ENCODE results near the gene LMF1.

LMF1 gene

GRCh38 chr16:931171-931570 is 39.6 kb downstream of the LMF1 start:
- no peak for DNase-seq (ENCODE audit: low read depth in 1 of 2, low spot score in 1 of 2)

- DNase-seq (ENCODE audit: low read depth in 1 of 2, low spot score in 1 of 2): no peak
Measured at GRCh38 chr16:930511-930910, 40.3 kb downstream of the LMF1 start.

DNA sequence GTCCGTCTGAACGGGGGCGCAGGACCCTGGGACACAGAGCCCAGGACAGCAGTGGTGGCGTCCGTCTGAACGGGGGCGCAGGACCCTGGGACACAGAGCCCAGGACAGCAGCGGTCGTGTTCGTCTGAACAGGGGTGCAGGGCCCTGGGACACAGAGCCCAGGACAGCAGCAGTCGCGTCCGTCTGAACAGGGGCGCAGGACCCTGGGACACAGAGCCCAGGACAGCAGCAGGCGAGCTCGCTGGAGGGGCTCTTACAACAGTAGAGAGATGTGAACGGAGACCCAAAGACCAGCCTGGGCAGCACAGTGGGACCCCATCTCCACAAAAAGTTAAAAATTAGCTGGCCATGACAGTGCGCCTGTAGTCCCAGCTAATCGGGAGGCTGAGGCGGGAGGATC is 40.7 kb downstream of the LMF1 start:
- DNase-seq (ENCODE audit: low read depth in 1 of 2, low spot score in 1 of 2): no peak

DNA sequence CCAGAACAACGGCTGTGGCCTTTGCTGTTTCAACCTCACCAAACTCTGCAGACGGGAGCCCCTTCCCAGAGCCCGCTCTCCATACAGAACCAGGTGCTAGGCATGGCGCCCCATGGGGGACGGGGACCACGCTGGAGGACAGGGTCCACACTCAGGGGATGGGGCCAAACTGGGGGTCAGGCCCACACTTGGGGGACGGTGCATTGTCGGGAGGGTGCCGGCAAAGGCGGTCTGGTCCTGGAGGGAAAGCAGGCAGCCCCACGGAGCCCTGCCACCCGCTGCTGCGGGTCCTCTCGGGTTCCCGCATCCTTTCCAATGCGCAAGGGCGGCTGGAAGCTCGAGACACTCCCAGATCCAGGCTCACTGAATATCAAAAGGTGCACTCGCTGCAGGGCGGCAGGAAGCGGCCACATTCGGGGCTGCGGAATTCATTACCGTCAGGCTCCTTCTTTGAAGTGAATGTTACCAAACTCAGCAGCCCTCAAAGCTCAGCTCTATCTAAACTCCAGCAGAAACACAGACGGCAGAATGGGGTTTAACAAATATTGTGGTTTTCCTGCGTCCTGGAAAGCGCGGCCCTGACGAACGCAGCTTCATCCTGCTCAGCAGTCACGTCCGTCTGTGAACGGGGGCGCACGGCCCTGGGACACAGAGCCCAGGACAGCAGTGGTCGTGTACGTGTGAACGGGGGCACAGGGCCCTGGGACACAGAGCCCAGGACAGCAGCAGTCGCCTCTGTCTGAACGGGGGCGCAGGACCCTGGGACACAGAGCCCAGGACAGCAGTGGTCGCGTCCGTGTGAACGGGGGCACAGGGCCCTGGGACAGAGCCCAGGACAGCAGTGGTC is 41.3 kb downstream of the LMF1 start:
- no peak for DNase-seq (ENCODE audit: low read depth in 1 of 2, low spot score in 1 of 2)

- DNase-seq (ENCODE audit: low read depth in 1 of 2, low spot score in 1 of 2): no peak
Measured at GRCh38 chr16:928526-928925, 42.3 kb downstream of the LMF1 start.

DNA sequence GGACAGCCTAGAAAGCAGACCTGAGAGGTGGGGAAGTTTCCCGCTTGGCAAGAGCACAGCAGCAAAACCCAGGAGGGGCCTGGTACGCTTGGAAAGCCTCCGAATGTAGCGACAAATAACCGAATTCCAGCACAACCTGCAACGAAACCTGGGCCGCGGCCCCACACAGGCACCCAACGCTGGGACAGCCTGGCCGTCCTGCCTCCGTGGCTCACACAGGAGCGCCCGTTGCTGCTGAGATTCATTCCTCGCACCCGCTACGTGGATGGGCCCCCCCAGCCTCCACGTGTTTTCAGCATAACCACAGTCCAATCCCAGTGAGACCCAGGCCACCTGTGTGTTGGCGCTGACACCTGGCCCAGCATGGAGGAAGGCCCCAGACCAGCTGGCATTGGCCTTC is 42.9 kb downstream of the LMF1 start:
- DNase-seq (ENCODE audit: low read depth in 1 of 2, low spot score in 1 of 2): no peak

DNA sequence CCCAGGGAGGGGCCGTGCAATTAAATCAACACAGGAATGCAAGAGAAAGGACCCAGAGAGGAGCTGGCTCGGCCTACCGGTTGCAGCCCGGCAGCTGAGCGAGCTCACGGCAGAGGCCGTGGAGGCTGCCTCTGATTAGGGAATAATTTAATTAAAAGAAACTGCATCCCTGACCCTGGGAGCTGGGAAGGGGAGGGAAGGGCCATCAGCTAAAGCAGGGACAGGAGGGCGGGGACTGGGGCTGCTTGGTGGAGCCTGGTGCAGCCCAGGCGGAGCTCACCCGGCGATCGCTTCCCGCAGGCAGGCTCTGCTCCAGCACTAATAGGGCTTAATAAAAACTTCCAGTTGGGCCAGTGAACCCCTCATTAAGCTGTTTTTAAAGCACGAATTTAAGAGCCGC is 43.4 kb downstream of the LMF1 start:
- no peak for DNase-seq (ENCODE audit: low read depth in 1 of 2, low spot score in 1 of 2)

DNA sequence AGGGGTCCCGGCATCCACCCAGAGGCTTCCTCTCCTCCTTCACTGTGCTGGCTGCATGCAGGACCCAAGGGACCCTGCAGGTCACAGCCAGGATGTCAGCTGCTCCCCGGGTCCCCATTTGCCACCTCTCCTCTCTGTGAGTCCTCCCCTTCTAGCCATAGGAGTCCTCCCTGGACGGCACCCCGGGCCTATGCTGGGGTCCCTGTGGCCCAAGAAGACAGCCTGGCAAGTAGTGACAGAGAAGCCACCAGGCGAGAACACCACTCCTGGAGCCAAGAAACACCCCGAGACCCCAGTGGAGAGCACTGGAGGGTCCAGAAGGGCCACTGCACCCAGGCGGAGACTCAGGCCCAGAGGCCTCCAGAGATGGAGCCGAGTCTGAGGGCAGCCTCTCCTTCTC is 44.1 kb downstream of the LMF1 start:
- no peak for DNase-seq (ENCODE audit: low read depth in 1 of 2, low spot score in 1 of 2)

DNA sequence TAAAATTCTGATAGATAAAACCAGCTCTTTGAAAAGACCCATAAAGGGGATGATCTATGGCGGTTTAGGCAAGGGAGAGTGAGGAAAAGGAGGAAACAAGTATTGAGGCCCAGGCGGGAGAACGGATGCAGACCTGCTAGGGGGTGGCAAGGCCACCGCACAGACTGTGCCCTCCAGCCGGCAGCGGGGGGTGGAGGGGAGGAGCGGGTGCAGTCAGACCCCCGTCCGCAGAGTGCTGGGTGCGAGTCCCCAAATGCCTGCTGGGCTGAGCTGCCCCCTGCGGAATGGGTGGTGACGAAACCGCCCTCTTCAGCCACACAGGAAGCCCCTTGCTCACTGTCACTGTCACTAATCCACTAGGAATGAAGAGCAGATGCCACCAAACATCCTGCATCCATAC is 46.0 kb downstream of the LMF1 start:
- no peak for DNase-seq (ENCODE audit: low read depth in 1 of 2, low spot score in 1 of 2)

DNA sequence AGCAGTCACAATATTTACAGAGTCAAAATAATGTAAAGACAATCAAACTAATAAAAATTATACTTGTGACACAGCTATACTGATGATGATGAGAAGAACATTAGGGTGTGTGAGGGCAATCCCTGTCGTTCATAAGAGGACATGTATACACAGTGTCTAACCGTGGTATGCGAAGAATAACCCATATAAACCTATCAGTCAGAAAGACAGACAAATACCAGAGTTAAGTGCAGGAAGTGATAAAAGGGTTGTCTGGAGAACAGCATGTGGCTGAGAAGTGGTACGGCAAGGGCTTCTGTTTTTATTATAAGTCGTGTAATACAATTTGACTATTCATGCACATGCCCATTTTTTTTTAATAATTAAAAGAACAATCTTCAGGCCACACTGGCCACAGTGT is 46.7 kb downstream of the LMF1 start:
- DNase-seq (ENCODE audit: low read depth in 1 of 2, low spot score in 1 of 2): no peak

DNA sequence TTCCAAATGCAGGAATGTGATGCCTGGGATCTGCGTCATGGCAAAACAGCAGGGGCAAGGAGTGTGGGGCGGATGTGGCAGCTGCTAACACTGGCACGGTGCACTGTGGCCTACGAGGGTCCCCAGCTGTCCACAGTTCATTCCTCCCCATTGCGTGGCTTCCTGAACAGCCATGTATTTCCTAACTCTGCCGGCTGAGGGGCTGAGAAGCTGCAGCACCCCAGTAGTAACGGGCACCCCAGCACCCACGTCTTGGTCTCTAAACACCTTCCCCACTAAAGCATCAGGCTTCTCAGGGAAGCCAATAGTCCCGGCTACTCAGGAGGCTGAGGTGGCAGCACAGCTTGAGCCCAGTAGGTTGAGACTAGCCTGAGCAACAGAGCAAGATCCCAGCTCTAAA is 47.6 kb downstream of the LMF1 start:
- no peak for DNase-seq (ENCODE audit: low read depth in 1 of 2, low spot score in 1 of 2)

- DNase-seq (ENCODE audit: low read depth in 1 of 2, low spot score in 1 of 2): no peak
Measured at GRCh38 chr16:922051-922450, 48.7 kb downstream of the LMF1 start.

DNA sequence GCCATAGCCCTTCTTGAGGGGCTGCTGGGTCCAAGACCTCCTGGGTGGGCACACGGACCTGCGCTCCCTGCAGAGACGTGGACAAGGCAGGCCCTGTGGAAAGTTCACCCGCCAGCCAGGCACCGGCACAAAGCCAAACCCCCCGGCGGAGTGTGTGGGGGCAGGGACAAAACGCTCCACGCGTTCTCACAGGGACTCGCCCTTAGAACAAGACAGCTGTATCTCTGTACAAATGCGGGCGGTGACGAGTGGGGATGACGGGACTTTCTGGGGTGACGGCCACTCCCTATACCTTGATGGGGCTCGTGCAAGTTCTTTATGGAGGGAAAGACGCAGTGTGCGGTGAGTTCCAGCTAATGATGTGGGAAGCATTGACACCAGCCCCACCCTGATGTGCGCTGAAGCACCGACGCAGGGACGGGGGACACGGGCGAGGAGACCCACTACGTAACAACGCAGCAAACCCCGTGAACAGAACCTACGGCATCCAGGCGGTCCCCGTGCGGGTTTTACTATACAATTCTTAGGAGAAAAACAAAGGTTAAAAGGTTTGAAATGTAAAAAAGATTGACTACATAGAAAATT is 49.4 kb downstream of the LMF1 start:
- no peak for DNase-seq (ENCODE audit: low read depth in 1 of 2, low spot score in 1 of 2)

DNA sequence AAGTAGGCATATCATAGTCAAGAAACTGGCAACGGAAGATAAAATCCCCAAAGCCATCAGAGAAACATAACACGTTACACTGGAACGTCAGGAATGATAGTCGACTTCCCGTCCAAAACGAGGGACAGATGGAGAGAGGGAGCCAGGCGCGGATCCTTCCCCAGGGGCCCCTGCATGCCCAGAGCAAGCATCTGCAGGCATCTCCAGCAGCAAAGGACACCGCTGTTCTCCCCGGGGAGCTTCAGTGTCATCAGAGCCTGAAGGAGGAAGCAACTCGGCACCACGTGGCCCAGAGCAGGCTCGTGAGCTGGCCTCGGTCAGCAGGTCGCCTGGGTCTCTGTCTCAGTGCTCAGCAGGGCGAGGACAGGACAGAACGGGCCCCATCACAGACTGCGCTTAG is 50.1 kb downstream of the LMF1 start:
- no peak for DNase-seq (ENCODE audit: low read depth in 1 of 2, low spot score in 1 of 2)

- no peak for DNase-seq (ENCODE audit: low read depth in 1 of 2, low spot score in 1 of 2)
Measured at GRCh38 chr16:920051-920681, 50.6 kb downstream of the LMF1 start.

GRCh38 chr16:919658-920050 is 51.1 kb downstream of the LMF1 start:
- no peak for DNase-seq (ENCODE audit: low read depth in 1 of 2, low spot score in 1 of 2)

GRCh38 chr16:918741-919657 is 51.8 kb downstream of the LMF1 start:
- DNase-seq (ENCODE audit: low read depth in 1 of 2, low spot score in 1 of 2): no peak

DNA sequence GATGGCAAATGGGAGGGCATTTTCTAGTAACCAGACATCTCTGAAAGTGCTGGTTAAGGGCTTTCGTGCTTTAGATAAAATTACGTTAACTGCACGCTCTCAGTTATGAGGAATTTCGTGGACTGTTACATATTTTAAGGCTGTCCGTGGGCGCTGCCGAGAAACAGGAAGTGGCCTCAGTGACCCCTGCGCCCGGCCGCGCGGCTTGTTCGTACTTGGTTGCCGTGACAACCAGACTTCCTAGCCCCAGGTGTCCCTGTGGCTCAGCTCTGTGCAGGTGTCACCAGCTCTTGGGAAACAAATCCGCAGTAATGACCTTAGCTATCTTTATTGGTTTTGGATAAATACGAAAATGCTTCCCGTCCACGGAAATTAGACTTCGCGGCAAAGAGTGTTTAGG is 52.7 kb downstream of the LMF1 start:
- no peak for DNase-seq (ENCODE audit: low read depth in 1 of 2, low spot score in 1 of 2)

GRCh38 chr16:917591-918061 is 53.2 kb downstream of the LMF1 start:
- no peak for DNase-seq (ENCODE audit: low read depth in 1 of 2, low spot score in 1 of 2)

GRCh38 chr16:916035-916799 is 54.6 kb downstream of the LMF1 start:
- DNase-seq (ENCODE audit: low read depth in 1 of 2, low spot score in 1 of 2): no peak

GRCh38 chr16:915546-915945 is 55.2 kb downstream of the LMF1 start:
- DNase-seq (ENCODE audit: low read depth in 1 of 2, low spot score in 1 of 2): no peak
